CD4-positive, alpha-beta T cell treated with Interleukin-4 for 1 hour (primary cell): ENCODE data around the gene POLA2.
"Not testable (repeated sequence)": the region's sequence is repeated elsewhere in the genome, so short reads cannot be mapped to it uniquely, and the experiment has no call there.

ENCODE experiments used
- DNase-seq, 2 donors: peaks; one replicate each; pipeline ENCODE4 v3.0.0-alpha.2; 2020 to 2022

Gene POLA2

DNA sequence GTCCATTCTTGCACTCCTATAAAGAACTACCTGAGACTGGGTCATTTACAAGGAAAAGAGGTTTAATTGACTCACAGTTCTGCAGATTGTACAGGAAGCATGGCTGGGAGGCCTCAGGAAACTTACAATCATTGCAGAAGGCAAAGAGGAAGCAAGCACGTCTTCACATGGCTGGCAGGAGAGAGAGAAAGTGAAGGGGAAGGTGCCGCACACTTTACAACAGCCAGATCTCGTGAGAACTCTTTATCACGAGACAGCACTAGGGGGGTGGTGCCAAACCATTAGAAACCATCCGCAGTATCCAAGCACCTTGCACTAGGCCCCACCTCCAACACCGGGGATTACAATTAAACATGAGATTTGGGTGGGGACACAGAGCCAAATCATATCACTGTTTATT is 19.4 kb upstream of the POLA2 start:
- no peak for DNase-seq

DNA sequence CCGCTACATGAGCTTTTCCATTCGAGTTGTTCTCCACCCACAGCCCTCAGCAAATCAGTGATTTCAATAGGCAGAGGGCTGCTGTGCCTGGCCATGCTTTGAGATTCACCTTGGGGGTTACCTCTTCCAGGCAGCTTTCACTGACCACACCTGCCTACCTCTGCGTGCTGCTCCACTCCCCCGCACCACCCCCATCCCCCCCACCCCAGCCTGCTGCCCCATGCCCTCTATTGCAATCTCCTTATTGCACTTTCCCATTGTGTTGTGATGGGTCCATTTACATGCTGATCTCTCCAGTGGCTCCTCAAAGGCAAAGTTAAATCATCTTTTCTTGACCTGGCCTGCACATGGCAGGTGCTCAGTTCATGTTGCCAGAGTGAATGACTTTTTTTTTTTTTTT is 18.0 kb upstream of the POLA2 start:
- no peak for DNase-seq

DNA sequence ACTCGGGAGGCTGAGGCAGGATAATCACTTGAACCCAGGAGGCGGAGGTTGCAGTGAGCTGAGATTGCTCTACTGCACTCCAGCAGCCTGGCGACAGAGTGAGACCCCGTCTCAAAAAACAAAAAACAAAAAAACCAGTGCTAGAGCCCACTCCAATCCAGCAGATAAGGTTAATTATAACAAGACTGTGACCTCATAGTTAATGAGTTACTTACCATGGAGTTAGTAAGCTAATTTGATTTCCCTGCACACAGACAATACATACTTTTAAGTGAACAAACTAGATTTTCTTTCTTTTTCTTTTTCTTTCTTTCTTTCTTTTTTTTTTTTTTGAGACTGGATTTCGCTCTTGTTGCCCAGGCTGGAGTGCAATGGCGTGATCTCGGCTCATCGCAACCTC is 16.7 kb upstream of the POLA2 start:
- DNase-seq: not testable (repeated sequence)

GRCh38 chr11:65246506-65246905 is 15.3 kb upstream of the POLA2 start:
- DNase-seq: no peak

GRCh38 chr11:65248184-65248710 is 13.5 kb upstream of the POLA2 start:
- not testable (repeated sequence) for DNase-seq

- DNase-seq: no peak
Measured at GRCh38 chr11:65251476-65251875, 10.3 kb upstream of the POLA2 start.

- DNase-seq: no peak
Measured at GRCh38 chr11:65254724-65255123, 7.0 kb upstream of the POLA2 start.

DNA sequence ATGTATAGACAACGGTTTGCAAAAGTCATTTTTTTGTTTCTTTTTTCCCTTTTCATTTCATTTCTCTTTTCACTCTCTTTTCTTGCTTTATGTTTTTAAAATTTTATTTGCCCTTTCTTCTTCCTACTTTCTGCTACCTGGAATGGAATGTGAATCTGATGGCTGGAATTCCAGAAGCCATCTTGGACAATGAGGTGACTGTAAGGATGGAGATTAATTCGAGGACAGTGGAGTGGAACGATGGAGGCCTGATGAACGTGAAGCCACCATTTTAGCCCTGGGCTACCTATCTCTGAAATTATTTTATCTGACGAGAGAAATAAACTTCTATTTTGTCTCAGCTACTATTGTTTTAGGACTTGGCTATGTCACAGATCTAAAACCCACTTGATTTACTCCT is 2.8 kb upstream of the POLA2 start:
- no peak for DNase-seq

GRCh38 chr11:65260302-65260701 is 1.5 kb upstream of the POLA2 start:
- no peak for DNase-seq

- no peak for DNase-seq
Measured at GRCh38 chr11:65260756-65261590, 789 bp upstream of the POLA2 start.

- DNase-seq: peak in 1 of 2 donors; percentile 37
Measured at GRCh38 chr11:65262381-65262680, 569 bp downstream of the POLA2 start.

- DNase-seq: no peak
Measured at GRCh38 chr11:65262776-65263175, 1.0 kb downstream of the POLA2 start.

GRCh38 chr11:65264747-65265146 is 3.0 kb downstream of the POLA2 start:
- DNase-seq: not testable (repeated sequence)

DNA sequence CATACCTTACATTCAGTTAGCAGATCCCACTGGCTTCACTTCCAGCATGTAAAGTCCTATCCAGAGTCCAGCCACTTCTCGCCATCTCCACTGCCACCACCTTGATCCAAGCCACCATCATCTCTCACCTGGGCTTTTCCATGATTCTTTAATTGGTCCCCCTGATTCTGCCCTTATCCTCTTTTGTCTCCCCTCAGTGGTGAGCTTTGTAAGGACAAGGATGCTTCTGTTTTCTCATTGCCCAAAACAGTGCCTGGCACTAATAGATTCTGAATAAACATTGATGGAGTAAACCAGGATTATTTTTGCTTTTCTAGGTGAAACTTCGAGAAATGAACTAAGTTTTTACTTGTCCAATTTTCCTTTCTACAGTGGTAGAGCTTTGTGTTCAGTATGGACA is 4.4 kb downstream of the POLA2 start:
- DNase-seq: no peak

- peak; percentile 54 to 57 for DNase-seq
Measured at GRCh38 chr11:65274735-65275682, 13.2 kb downstream of the POLA2 start.

GRCh38 chr11:65275906-65276305 is 14.1 kb downstream of the POLA2 start:
- no peak for DNase-seq

DNA sequence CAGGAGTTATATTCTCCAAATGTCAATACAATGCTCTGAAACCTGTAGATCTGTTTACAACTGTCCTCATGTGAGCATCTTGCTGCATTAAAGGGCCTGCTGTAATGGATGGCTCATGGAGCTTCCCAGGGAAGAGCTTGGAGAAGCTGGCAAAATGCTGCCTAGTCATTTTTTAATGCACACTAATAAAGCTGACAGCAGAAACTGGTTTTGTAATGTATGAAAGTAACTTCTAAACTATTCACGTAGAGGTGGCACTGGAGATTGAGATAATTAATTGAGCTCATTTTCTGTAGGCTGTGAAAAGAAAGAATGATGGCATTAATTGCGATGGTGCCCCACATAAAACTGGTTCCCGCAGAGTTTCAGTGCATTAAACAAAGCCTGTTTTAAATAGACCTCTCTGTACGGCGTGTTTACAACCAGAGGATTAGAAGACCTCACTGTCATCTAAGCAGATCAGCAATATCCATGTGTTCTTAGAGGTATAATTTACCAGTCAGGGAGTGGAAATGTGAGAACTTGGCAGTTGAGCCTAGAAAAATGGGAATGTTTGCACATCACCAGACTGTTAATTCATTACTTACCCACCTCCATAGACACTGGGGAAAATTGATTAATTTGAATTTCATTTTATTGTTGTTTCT is 16.0 kb downstream of the POLA2 start:
- no peak for DNase-seq

DNA sequence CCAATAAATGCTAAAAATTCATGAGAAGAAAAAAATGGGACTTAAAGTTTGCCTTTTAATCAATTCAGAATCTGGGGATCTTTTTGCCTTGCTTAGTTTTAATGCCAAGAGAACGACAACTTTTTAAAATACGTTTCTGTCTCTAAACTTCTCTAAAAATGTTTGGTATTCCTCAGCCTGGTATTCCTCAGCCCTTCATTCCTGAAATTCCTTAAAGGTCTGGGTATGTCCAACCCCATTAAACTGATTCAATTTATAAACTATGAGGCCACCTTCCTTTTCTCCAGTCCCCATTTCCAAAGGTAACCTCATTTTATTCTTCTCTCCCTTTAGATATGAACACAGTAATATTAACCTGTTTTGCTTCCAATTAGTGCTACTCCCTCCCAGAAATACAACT is 16.6 kb downstream of the POLA2 start:
- no peak for DNase-seq

GRCh38 chr11:65279279-65279678 is 17.5 kb downstream of the POLA2 start:
- DNase-seq: no peak

GRCh38 chr11:65279741-65280440 is 18.1 kb downstream of the POLA2 start:
- peak; percentile 49 to 51 for DNase-seq

GRCh38 chr11:65280646-65281045 is 18.9 kb downstream of the POLA2 start:
- DNase-seq: no peak

- DNase-seq: no peak
Measured at GRCh38 chr11:65286686-65287085, 24.9 kb downstream of the POLA2 start.

- no peak for DNase-seq
Measured at GRCh38 chr11:65287601-65288000, 25.8 kb downstream of the POLA2 start.
